ENCODE data around the gene NUDT21. TPM values are rescaled to one million over a fixed set of nuclear protein-coding genes. Genes with fewer than 3 reads are reported as not detected.
A peak's percentile ranks its signal among the peaks of the same experiment; 100 is the strongest.

NUDT21 gene
- total and polyA plus RNA-seq, 2 experiments from 2014 or later, result 47.8 to 57.0 TPM

- Histone ChIP-seq H3K9me3 (ENCODE audit: low read depth) (no peaks in the 10 kb centered on the region), H3F3A (ENCODE audit: insufficient read depth) (0 out of 2 replicates have a peak, but pooled peaks cover 7% of the 10 kb centered on the region), H2AFZ (no peak overlapping the region), H3K4me3 (no peak overlapping the region), H4K20me1 (ENCODE audit: insufficient read depth) (0 out of 2 replicates have a peak, but pooled peaks cover 10% of the 10 kb centered on the region), H3K4me1 (ENCODE audit: insufficient read depth) (peaks cover 9% of the 10 kb centered on the region; the same call in 1 of the 2 replicates), H3K9ac (no peak overlapping the region), H3K9me2 (ENCODE audit: insufficient read depth) (no peaks in the 10 kb centered on the region), H3K79me2 (ENCODE audit: insufficient read depth) (peaks cover 83% of the 10 kb centered on the region), H3K27ac (no peak overlapping the region), H3K4me2 (ENCODE audit: unreplicated experiment) (no peak overlapping the region), H3K27me3 (replicated peaks; ENCODE audit: insufficient read depth) (no peaks in the 10 kb centered on the region), H3K36me3 (ENCODE audit: low read depth) (peaks cover 20% of the 10 kb centered on the region)
- in situ Hi-C loops (cut with MboI), result no loop called here
- WGBS, 2 experiments (ENCODE audit: low coverage in 1 of 2, low lambda C conversion rate in 2 of 2, missing lambda C conversion rate in 2 of 2), result 91 to 92% methylated on average over 5 of the region's 5 CpGs
- TF ChIP-seq EZH2 (IDR thresholded peaks at IDR 0.05; ENCODE audit: insufficient read depth, poor library complexity, severe bottlenecking) (no peak), EZH2phosphoT487 (IDR thresholded peaks at IDR 0.05; ENCODE audit: insufficient read depth, low read depth) (no peak)
- no peak for DNase-seq
Observed at GRCh38 chr16:56413381-56413780, 37.8 kb downstream of the NUDT21 start.

GRCh38 chr16:56411624-56412023, 39.5 kb downstream of the NUDT21 start:
- WGBS, 2 experiments (ENCODE audit: low coverage in 1 of 2, low lambda C conversion rate in 2 of 2, missing lambda C conversion rate in 2 of 2), result 94 to 98% methylated on average over 2 of the region's 2 CpGs
- TF ChIP-seq EZH2 (IDR thresholded peaks at IDR 0.05; ENCODE audit: insufficient read depth, poor library complexity, severe bottlenecking), result no peak
- TF ChIP-seq EZH2phosphoT487 (IDR thresholded peaks at IDR 0.05; ENCODE audit: insufficient read depth, low read depth), result no peak
- no peak overlapping the region for H3K9ac ChIP-seq

GRCh38 chr16:56411123-56411522, 40.0 kb downstream of the NUDT21 start:
- Histone ChIP-seq H3K4me3 (no peak overlapping the region), H3K27ac (no peak overlapping the region), H3K27me3 (replicated peaks; ENCODE audit: insufficient read depth) (no peaks in the 10 kb centered on the region), H3F3A (ENCODE audit: insufficient read depth) (0 out of 2 replicates have a peak, but pooled peaks cover 7% of the 10 kb centered on the region), H3K9me2 (ENCODE audit: insufficient read depth) (no peaks in the 10 kb centered on the region), H3K4me1 (ENCODE audit: insufficient read depth) (peaks cover 9% of the 10 kb centered on the region; the same call in 1 of the 2 replicates), H3K9me3 (ENCODE audit: low read depth) (no peaks in the 10 kb centered on the region), H3K9ac (no peak overlapping the region), H3K4me2 (ENCODE audit: unreplicated experiment) (no peak overlapping the region), H4K20me1 (ENCODE audit: insufficient read depth) (0 out of 2 replicates have a peak, but pooled peaks cover 4% of the 10 kb centered on the region), H3K36me3 (ENCODE audit: low read depth) (peaks cover 27% of the 10 kb centered on the region), H3K79me2 (ENCODE audit: insufficient read depth) (peaks cover 64% of the 10 kb centered on the region), H2AFZ (no peak overlapping the region)
- DNase-seq, result no peak
- 97 to 100% methylated on average over 5 of the region's 5 CpGs for WGBS, 2 experiments (ENCODE audit: low coverage in 1 of 2, low lambda C conversion rate in 2 of 2, missing lambda C conversion rate in 2 of 2)
- no peak for TF ChIP-seq EZH2 (IDR thresholded peaks at IDR 0.05; ENCODE audit: insufficient read depth, poor library complexity, severe bottlenecking)
- TF ChIP-seq EZH2phosphoT487 (IDR thresholded peaks at IDR 0.05; ENCODE audit: insufficient read depth, low read depth), result no peak
- in situ Hi-C loops (cut with MboI), result no loop called here

More at GRCh38 chr16:56411624-56412023, 39.5 kb downstream of the NUDT21 start:
- Histone ChIP-seq H3K27ac (no peak overlapping the region), H4K20me1 (ENCODE audit: insufficient read depth) (0 out of 2 replicates have a peak, but pooled peaks cover 4% of the 10 kb centered on the region), H2AFZ (no peak overlapping the region), H3K27me3 (replicated peaks; ENCODE audit: insufficient read depth) (no peaks in the 10 kb centered on the region), H3F3A (ENCODE audit: insufficient read depth) (0 out of 2 replicates have a peak, but pooled peaks cover 7% of the 10 kb centered on the region), H3K79me2 (ENCODE audit: insufficient read depth) (peaks cover 69% of the 10 kb centered on the region), H3K9me2 (ENCODE audit: insufficient read depth) (no peaks in the 10 kb centered on the region), H3K9me3 (ENCODE audit: low read depth) (no peaks in the 10 kb centered on the region), H3K36me3 (ENCODE audit: low read depth) (peaks cover 27% of the 10 kb centered on the region), H3K4me1 (ENCODE audit: insufficient read depth) (peaks cover 9% of the 10 kb centered on the region; the same call in 1 of the 2 replicates), H3K4me2 (ENCODE audit: unreplicated experiment) (no peak overlapping the region), H3K4me3 (no peak overlapping the region)
- in situ Hi-C loops (cut with MboI), result no loop called here
- no peak for DNase-seq

GRCh38 chr16:56409195-56409594, 41.9 kb downstream of the NUDT21 start:
- no peak overlapping the region for H3K4me3 ChIP-seq
- no peak overlapping the region for H3K9ac ChIP-seq
- H3K4me2 ChIP-seq (ENCODE audit: unreplicated experiment), result no peak overlapping the region
- TF ChIP-seq EZH2 (IDR thresholded peaks at IDR 0.05; ENCODE audit: insufficient read depth, poor library complexity, severe bottlenecking), result no peak
- no peaks in the 10 kb centered on the region for H3K9me2 ChIP-seq (ENCODE audit: insufficient read depth)
- no peaks in the 10 kb centered on the region for H3K9me3 ChIP-seq (ENCODE audit: low read depth)
- no peak overlapping the region; the same call in 1 of the 2 replicates for H3K27ac ChIP-seq
- H3F3A ChIP-seq (ENCODE audit: insufficient read depth), result 0 out of 2 replicates have a peak, but pooled peaks cover 7% of the 10 kb centered on the region
- DNase-seq, result peak; percentile 75
- no peak overlapping the region for H2AFZ ChIP-seq
- in situ Hi-C loops (cut with MboI), result no loop called here
- WGBS, 2 experiments (ENCODE audit: low coverage in 1 of 2, low lambda C conversion rate in 2 of 2, missing lambda C conversion rate in 2 of 2), result 64 to 70% methylated on average over 4 of the region's 4 CpGs
- H3K36me3 ChIP-seq (ENCODE audit: low read depth), result peaks cover 41% of the 10 kb centered on the region
- H4K20me1 ChIP-seq (ENCODE audit: insufficient read depth), result no peaks in the 10 kb centered on the region
- no peaks in the 10 kb centered on the region for H3K27me3 ChIP-seq (replicated peaks; ENCODE audit: insufficient read depth)
- H3K79me2 ChIP-seq (ENCODE audit: insufficient read depth), result peaks cover 51% of the 10 kb centered on the region
- H3K4me1 ChIP-seq (ENCODE audit: insufficient read depth), result peaks cover 9% of the 10 kb centered on the region; the same call in 1 of the 2 replicates

Data from GM23248 (cell line).